NOMO-1 treated with dmso at 0.1 percent for 144 hours (cell line): ENCODE data around the gene MRPL3.
"Not testable (repeated sequence)": the region's sequence is repeated elsewhere in the genome, so short reads cannot be mapped to it uniquely, and the experiment has no call there.

Experiments
- DNase-seq: peaks from one replicate; lab custom pipeline; 2025; ENCODE audit not compliant: unreplicated experiment; lab: John Stamatoyannopoulos, UW

The MRPL3 gene

DNA sequence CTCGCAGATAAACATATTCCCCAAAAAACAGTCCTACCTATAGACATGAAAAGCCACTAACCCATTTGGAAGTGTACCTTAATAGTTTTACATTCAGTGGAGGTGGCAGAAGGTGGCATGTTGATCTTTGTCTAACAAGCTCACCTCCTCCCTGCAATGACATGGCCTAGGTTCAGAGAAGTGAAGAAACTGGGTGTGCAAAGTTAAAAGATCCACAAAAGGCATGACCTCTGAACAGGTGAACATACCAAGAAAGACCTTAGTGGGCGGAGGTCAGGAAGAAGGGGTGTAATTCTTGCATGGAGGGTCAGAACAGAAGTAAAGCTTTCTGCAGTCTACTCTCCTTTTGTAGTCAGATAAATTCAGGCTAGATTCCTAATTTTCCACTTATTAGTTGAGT is 822 bp downstream of the MRPL3 start:
- DNase-seq, result no peak

DNA sequence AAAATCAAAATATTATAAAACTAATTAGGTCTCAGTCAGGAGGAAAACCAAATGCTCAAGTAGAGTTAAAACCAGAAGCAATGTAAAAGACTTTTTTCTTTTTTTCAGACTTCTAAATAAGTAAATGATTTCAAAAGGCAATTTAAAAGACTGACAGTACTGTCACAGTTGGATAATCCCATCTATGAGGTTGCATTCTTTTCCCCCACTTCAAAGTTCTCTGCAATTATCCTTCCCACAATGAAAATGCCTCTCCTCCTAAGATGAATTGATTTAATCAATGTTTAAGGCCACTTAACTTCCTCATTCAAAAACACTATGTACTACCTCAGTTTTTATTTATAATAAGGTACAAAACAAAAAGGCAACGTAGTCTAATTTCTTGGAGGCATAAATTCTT is 8.1 kb downstream of the MRPL3 start:
- DNase-seq, result no peak

DNA sequence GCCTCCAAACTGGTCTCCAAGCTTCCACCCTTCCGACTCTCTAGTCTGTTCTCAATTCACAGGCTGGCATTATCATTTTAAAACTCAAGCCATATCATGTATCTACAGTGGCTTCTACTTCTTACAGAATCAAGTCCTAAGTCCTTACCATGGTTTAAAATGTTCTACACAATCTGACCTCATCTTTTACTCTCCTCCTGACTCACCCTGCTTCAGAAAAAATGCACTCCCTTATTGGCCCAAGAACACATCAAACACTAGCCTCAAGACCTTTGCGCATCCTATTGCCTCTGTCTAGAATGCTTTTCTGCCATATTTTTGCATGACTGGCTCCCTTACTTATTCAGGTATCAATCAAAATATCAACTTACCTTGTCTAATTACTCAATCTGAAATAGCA is 11.0 kb downstream of the MRPL3 start:
- no peak for DNase-seq

DNA sequence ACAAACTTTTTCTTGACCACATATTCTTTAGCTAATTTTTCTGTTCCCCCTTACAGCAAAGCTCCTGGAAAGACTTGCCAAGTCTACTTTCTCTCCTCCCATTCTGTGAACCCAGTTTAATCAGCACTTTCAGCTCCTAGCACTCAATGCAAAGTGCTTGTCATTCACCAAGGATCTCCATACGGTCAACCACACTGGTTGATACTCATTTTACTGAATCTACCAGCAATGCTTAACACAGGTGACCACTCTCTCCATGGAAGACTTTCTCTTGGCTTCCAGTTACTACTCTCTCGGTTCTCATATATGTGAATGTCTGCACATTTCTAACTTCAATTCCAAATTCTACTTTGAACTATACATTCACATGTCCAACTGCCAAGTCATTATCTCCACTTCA is 11.7 kb downstream of the MRPL3 start:
- no peak for DNase-seq

- not testable (repeated sequence) for DNase-seq
Measured at GRCh38 chr3:131486545-131486944, 16.2 kb downstream of the MRPL3 start.

DNA sequence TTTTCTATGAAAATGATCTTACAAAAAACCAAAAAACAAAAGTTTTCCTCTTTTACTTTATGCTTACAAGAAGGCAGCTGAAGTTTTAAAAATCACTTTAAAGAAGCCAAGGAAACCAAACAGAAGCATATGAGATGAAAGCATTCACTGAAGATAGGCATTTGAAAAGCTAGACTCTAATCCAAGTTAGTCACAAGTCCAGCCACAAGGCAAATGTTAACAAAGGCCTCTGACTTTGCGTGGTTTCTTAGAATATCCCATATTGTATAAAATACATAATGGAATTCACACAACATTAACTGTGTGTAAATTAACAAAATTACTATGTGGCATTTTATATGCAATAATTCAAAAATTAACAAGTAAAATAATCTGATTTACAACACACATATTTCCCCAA is 17.7 kb downstream of the MRPL3 start:
- no peak for DNase-seq

GRCh38 chr3:131484496-131485111 is 18.2 kb downstream of the MRPL3 start:
- DNase-seq, result no peak

- no peak for DNase-seq
Measured at GRCh38 chr3:131480116-131480515, 22.7 kb downstream of the MRPL3 start.

DNA sequence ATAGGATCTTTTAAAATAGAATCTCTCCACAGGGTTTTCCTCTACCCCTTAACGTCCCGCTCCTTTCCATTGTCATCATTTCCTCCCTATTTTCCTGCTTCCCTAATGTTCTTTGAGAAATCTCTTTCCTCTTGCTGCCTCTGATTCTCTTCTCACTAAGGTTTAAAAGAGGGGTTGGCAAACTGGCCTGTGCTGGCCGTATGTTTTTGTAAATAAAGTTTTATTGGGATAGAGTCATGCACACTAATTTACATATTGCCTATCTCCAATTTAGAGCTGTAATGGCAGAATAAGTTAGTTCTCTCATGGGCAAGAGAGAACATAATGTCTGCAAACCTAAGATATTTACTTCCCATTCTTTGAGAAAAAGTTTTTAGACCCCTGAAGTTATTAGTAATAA is 25.0 kb downstream of the MRPL3 start:
- no peak for DNase-seq

- no peak for DNase-seq
Measured at GRCh38 chr3:131474115-131474514, 28.7 kb downstream of the MRPL3 start.

- DNase-seq, result no peak
Measured at GRCh38 chr3:131470377-131470776, 32.4 kb downstream of the MRPL3 start.

DNA sequence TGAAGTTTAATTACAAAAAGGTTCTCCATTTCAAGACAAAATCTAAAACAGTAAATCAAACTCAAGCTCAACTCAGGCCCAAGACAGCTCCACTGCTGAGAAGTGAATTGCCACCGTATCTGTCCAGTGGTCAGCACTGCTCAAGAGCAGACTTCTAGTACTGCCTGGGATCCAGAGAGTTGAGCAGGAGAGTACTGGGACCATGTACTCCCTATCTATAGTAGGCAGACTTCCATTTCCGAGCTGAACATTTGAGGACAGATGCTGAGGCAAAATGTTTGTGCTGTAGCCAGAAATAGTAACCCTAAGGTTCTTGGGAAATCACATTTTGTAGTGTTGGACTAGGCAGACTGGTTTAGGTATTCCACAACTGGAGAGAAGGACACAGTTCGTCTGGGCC is 44.1 kb downstream of the MRPL3 start:
- no peak for DNase-seq

GRCh38 chr3:131457220-131457619 is 45.6 kb downstream of the MRPL3 start:
- no peak for DNase-seq

DNA sequence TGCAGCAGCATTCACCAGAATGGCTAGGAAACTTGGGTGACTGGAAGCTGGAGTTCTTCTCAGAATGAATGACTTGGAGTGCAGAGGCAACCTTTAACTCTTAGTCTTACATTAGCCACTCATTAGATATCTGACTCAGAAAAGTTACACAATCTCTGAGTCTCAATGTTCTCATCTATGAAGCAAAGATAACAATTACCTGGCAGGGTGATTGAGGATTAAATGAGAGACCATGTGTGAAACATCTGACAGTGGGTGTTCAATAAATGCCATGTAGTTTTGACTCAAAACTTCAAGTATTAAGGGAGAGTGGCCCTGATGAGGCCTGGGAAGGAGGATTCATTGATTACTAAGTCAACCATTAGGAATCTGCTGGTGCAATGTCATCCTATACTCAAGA is 48.3 kb downstream of the MRPL3 start:
- DNase-seq, result no peak

DNA sequence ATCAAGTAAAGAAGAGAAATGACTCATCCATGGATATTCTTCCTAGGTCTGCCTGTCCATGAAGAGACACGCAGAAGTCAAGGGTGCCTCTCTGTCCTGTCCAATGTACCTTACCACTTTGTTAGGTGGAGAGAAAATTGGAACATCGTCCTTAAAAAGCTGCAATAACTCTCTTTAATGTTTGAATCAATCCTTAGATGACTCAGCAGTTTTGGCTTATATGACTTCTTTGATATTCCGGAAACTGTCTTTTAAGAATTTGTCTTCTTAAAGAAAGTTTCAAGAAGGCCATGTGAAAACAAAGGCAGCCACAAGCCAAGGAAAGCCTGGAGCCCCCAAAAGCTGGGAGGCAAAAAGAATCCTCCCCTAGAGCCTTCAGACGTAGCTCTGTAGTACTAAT is 49.2 kb downstream of the MRPL3 start:
- no peak for DNase-seq

- no peak for DNase-seq
Measured at GRCh38 chr3:131447349-131447748, 55.4 kb downstream of the MRPL3 start.

GRCh38 chr3:131444180-131444579 is 58.6 kb downstream of the MRPL3 start:
- DNase-seq, result no peak

DNA sequence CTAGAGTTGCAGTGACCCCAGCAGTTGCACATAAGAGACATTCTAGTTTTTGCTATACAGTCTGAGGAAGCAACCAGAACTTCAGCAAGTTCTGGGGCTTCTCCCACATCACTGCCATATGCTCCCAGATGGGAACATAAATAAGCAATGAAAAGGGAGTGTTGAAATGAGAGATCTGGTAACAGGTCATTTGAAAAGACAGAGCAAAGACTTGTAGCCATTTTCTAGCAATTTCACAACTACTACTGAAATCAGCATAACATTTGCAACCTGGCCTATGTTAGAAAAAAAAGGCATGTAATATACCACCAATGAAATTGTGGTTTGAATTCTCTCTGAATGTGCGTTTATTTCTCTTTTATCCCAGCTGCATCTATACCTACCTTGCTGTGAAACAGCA is 63.7 kb downstream of the MRPL3 start:
- DNase-seq, result no peak

DNA sequence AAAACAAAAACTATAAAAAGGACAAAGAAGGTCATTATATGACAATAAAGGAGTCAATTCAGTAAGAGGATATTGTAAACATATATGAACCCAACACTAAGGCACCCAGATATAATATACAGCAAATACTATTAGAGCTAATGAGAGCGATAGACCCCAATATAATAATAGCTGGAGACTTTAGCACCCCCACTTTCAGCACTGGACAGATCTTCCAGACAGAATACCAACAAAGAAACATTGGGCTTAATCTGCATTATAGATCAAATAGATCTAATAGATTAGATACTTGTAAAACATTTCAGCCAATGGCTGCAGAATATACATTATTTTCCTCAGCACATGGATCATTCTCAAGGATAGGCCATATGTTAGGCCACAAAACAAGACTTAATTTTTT is 67.8 kb downstream of the MRPL3 start:
- DNase-seq, result no peak

DNA sequence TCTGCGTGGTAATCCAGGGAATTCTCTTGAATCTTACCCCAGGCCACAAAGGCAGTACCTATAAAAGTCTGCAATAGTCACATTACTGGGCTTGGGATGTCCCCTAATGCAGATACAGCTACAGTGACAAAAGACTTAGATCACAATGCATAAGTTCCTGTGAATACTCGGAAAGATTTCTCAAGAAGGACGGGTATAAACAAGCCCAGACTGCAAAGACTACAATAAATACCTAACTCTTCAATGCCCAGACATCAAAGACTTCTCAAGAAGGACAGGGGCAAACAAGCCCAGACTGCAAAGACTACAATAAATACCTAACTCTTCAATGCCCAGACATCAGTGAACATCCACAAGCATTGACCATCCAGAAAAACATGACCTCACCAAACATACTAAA is 70.3 kb downstream of the MRPL3 start:
- no peak for DNase-seq

GRCh38 chr3:131431754-131432153 is 71.0 kb downstream of the MRPL3 start:
- no peak for DNase-seq

DNA sequence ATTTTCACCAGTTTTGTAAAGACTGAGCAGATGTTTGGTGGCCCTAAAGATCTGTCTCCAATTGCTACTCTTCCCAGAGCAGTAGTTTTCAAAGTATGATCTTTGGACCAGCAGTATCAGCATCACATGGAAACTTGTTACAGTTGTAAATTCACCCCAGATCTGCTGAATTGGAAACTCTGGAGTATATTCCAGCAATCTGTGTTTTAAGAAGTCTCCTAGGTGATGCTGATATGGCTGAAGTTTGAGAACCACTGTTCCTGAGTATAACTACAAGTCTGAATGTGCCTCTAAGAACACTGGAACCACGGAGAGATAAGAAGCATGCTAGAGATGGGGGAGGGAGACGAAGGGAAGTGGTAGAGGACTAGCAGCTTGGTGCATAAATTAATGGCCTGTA is 75.5 kb downstream of the MRPL3 start:
- no peak for DNase-seq

GRCh38 chr3:131421957-131422498 is 80.7 kb downstream of the MRPL3 start:
- DNase-seq, result no peak
